ENCODE data around the gene ING5. TPM values are rescaled to one million over a fixed set of nuclear protein-coding genes. Genes with fewer than 3 reads are reported as not detected.

Gene ING5
- total RNA-seq, 2 experiments from 2014 or later: 41.0 to 43.8 TPM

DNA sequence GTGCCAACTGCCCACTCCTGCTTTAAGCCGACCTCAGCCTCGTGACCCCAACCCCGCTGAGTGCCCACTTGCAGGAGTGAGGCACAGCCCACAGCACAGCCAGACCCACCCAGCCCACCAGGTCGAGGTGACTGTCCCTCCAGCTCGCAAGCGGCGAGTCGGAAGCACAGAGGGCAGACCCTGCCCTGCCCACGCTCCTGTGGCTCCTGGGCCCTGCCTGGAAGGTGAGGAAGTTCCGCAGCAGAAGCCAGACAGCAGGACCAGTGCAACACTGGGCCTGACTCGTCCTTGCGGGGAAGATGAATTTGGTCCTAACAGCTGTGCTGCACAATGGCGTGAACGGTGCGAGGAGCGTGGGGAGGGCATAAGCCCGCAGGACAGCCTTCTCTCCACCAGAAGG, 25.2 kb upstream of the ING5 start:
- DNase-seq: no peak
- Mint-ChIP-seq H3K4me3 (no peak overlapping the region), H3K4me1 (ENCODE audit: low read depth) (peaks cover 3% of the 10 kb centered on the region), H3K27ac (no peak overlapping the region), H3K9me3 (no peaks in the 10 kb centered on the region), H3K36me3 (ENCODE audit: low read depth) (peaks cover 24% of the 10 kb centered on the region), H3K27me3 (ENCODE audit: low read depth) (no peaks in the 10 kb centered on the region)
- CTCF ChIA-PET: no interaction called here
- intact Hi-C loops (cut with micrococcal nuclease): no loop called here

DNA sequence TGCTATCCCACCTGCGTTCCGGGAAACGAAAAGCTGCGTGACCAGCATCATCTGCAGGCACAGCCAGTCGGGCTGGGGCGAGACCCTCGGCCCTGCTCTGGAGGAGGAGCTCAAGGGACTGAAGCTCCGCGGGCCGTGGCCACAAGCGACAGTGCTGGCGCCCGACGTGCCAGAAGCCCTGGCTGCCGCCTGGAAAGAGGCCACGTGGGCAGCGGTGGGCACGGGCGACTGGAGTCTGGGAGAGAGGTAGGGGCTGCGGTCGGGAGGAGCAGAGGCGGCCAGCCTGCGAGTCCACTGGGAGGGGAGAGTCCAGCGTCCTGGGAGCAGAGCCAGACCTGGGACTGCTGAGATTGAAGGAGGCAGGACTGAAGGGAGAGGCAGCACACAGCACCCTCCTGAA, 24.4 kb upstream of the ING5 start:
- Mint-ChIP-seq H3K36me3 (ENCODE audit: low read depth) (peaks cover 30% of the 10 kb centered on the region), H3K9me3 (no peaks in the 10 kb centered on the region), H3K27me3 (ENCODE audit: low read depth) (no peaks in the 10 kb centered on the region), H3K4me1 (ENCODE audit: low read depth) (peaks cover 3% of the 10 kb centered on the region), H3K4me3 (no peak overlapping the region), H3K27ac (no peak overlapping the region)
- intact Hi-C loops (cut with micrococcal nuclease): no loop called here
- DNase-seq: no peak
- CTCF ChIA-PET: no interaction called here

DNA sequence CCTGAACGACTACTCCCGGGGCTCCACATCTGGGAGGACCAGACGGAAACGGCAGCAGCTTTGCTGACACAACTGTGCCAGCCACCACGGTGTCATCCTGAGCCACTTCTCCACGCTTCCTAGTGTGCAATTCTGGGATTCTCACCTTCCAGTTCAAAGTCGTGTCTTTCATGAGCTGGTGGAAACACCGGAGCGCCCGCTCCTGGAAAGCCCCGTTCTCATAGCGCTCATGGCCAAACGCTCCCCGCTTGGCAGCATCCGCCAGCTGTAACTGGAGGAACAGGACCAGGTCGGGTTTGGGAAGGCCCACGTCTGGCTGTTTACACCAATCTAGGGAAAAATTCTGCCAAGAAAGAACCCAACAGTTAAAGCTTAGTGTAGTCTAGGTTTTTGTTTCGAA, 23.5 kb upstream of the ING5 start:
- CTCF ChIA-PET: interaction anchor here (1.3 kb wide), 1 partner anchor 23 kb away, joined by 3 read pairs; the partner anchor contains the start of gene ING5

DNA sequence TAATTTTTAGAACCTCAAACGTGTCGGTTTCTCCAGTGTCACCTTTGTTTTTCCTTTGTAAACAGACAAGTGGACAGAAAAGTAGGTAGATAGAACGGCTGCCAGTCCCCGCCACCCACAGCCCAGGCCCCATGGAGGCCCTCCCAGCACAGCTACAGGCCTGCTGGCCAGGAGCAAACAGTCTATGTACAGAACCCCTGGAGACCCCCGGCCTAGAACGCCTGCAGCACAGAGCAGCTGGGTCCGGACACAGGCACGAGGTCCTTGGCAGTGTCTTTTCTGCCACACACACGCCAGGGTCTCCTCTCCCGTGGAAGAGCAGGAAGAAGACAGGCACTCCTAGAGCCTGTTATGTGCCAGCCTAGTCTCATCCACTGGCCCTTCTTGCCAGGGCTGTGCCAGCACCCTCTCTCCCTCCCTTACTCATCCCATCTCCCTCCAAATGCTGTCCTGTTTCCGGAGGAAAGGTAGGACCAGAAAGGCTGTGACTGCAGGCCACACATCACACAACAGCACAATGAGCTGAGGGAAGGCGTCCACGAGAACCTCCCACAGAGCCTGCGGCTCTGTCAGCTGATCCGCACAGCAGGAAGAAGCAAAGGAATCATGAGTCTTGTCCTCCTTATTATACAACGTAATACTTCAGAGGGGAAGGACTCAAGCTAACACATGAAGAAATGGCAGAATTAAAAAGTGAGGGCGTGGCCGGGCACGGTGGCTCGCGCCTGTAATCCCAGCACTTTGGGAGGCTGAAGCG, 22.9 kb upstream of the ING5 start:
- peaks cover 3% of the 10 kb centered on the region for H3K4me1 Mint-ChIP-seq (ENCODE audit: low read depth)
- no peak overlapping the region for H3K27ac Mint-ChIP-seq
- intact Hi-C loops (cut with micrococcal nuclease): no loop called here
- H3K9me3 Mint-ChIP-seq: no peaks in the 10 kb centered on the region
- H3K4me3 Mint-ChIP-seq: no peak overlapping the region
- CTCF ChIA-PET: interaction anchor here (1.3 kb wide), 1 partner anchor 23 kb away, joined by 3 read pairs; the partner anchor contains the start of gene ING5
- no peak for DNase-seq
- no peaks in the 10 kb centered on the region for H3K27me3 Mint-ChIP-seq (ENCODE audit: low read depth)
- peaks cover 40% of the 10 kb centered on the region for H3K36me3 Mint-ChIP-seq (ENCODE audit: low read depth)

More for the DNA sequence above, 23.5 kb upstream of the ING5 start:
- H3K27me3 Mint-ChIP-seq (ENCODE audit: low read depth): no peaks in the 10 kb centered on the region
- H3K4me3 Mint-ChIP-seq: no peak overlapping the region
- intact Hi-C loops (cut with micrococcal nuclease): no loop called here
- H3K36me3 Mint-ChIP-seq (ENCODE audit: low read depth): peaks cover 34% of the 10 kb centered on the region
- no peak overlapping the region for H3K27ac Mint-ChIP-seq
- no peaks in the 10 kb centered on the region for H3K9me3 Mint-ChIP-seq
- no peak for DNase-seq
- peaks cover 3% of the 10 kb centered on the region for H3K4me1 Mint-ChIP-seq (ENCODE audit: low read depth)

DNA sequence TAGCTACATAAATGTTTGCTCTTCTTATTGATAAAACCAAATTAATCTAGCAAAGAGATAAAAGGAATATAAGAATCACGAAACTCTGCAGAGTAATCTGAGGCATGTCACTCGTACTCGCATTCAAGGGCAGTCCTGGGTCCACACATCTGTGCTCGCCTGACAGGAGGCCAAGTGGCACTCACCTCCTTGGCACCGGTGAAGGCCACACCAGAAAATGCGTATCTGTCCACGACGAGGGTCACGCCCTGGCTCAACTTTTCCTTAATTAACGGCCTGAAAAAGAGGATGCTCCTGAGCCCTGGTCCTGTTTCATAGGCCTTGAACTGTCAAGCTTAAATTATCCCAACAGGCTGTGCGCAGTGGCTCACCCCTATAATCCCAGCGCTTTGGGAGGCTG, 21.8 kb upstream of the ING5 start:
- CTCF ChIA-PET: no interaction called here
- intact Hi-C loops (cut with micrococcal nuclease): loop anchor here (10.0 kb wide), 1 partner anchor 535 kb away; the partner anchor contains the start of gene PASK
- peaks cover 7% of the 10 kb centered on the region for H3K4me1 Mint-ChIP-seq (ENCODE audit: low read depth)
- H3K9me3 Mint-ChIP-seq: no peaks in the 10 kb centered on the region
- peaks cover 46% of the 10 kb centered on the region for H3K36me3 Mint-ChIP-seq (ENCODE audit: low read depth)
- no peak for DNase-seq
- H3K27me3 Mint-ChIP-seq (ENCODE audit: low read depth): no peaks in the 10 kb centered on the region
- no peak overlapping the region for H3K27ac Mint-ChIP-seq
- no peak overlapping the region for H3K4me3 Mint-ChIP-seq

DNA sequence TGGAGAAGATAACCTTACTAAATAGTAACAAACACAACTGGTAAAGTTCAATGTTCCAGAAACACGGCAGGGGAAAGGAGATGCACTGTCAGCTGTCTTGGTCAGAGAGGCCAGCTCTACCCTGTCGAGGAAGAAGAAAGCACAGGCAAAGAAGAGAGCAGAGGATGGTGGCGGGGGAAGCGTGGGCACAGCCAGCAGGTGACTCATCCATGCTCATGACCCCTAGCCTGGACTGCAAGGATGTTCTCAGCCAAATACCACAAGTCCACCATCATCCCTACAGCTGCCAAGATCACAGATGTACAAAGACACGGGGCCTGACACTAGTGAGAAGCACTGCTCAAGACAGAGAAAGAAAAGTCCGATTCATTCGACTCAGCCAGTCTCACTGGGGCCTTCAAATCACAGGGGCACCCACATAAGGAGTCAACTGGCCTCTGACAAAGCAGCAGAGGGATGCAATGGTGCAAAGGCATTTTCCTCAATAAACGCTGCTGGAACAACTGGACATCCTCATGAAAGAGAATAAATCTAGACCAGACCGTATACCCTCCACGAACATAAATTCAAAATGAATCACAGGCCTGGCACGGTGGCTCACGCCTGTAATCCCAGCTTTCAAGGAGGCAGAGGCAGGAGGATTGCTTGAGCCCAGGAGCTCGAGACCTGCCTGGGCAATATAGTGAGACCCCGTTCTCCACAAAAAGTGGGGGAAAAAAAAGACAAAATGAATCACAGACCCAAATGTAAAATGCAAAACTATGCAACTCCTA, 20.8 kb upstream of the ING5 start:
- Mint-ChIP-seq H3K4me1 (ENCODE audit: low read depth) (peaks cover 15% of the 10 kb centered on the region), H3K36me3 (ENCODE audit: low read depth) (peaks cover 49% of the 10 kb centered on the region), H3K27ac (no peak overlapping the region), H3K27me3 (ENCODE audit: low read depth) (no peaks in the 10 kb centered on the region), H3K4me3 (no peak overlapping the region), H3K9me3 (no peaks in the 10 kb centered on the region)
- CTCF ChIA-PET: no interaction called here
- DNase-seq: no peak
- intact Hi-C loops (cut with micrococcal nuclease): loop anchor here (10.0 kb wide), 1 partner anchor 536 kb away; the partner anchor contains the start of gene PASK

DNA sequence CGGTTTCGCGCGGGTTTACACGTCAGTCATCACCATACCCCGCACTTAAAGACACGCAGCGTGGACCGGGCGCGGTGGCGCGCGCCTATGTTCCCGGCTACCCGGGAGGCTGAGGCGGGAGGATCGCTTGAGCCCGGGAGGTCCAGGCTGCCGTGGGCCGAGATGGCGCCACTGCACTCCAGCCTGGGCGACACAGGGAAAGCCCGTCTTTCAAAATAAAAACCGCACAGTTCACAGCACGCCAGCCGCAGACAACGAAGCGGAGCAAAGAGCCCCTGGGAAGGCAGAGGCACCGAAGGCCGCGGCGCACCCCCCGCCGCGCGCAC, 15.6 kb upstream of the ING5 start:
- Mint-ChIP-seq H3K4me1 (ENCODE audit: low read depth) (peaks cover 39% of the 10 kb centered on the region), H3K4me3 (peak overlapping the region; percentile 99), H3K27me3 (ENCODE audit: low read depth) (no peaks in the 10 kb centered on the region), H3K27ac (peak overlapping the region; percentile 87), H3K9me3 (no peaks in the 10 kb centered on the region), H3K36me3 (ENCODE audit: low read depth) (peaks cover 47% of the 10 kb centered on the region)
- intact Hi-C loops (cut with micrococcal nuclease): loop anchor here (1.0 to 10.0 kb wide), 10 partner anchors 15 to 585 kb away; partner anchors contain the start of genes ATG4B, FARP2, HDLBP and PASK
- DNase-seq: peak; percentile 24
- CTCF ChIA-PET: interaction anchor here (0.9 to 1.6 kb wide), 2 partner anchors 16 to 371 kb away, joined by 3 to 8 read pairs; partner anchors contain the start of gene ING5

DNA sequence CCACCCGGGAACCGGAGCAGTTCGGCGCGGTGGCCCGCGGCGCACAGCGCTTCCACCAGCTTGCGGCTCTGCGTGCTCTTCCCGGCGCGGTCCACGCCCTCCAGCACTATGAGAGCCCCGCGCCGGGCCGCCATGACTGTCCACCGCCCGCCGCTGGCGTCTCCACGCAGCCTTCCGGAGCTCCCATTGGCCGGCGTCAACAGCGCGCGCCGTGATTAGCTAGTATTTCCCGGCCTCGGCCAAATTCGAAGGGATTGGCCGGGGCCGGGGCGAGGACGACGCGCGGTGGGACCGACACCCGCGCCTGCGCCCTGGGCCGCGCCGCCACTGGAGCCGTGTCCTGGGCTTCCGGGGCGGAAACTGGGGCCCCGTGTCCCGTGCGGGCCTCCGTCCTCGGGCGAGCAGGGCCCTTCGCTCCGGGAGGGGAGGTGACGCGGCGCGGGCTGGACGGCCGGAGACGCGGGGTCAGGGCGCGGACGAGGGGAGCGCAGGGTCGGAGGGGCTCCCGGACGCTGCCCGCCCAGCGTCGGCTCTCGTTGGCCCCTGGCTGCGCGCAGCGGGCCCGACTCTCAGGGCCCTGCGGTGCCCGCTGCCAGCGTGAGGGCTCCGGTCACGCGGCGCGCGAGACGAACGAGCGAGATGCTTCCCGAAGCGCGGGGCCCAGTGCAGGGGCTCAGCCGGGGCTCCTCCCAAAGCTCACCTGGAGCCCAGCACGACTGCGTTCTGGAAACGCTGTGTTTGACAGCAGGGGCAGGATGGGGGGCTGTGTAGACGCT, 15.0 kb upstream of the ING5 start, which contains the start of gene DTYMK:
DTYMK (minus strand) TSS at position 166 of the 776 bp plus-strand sequence; CDS start at position 134, 32 bp downstream.
- H3K4me1 Mint-ChIP-seq (ENCODE audit: low read depth): peaks cover 39% of the 10 kb centered on the region
- H3K9me3 Mint-ChIP-seq: no peaks in the 10 kb centered on the region
- CTCF ChIA-PET: interaction anchor here (0.9 to 1.6 kb wide), 3 partner anchors 15 to 372 kb away, joined by 3 to 8 read pairs (median 3); partner anchors contain the start of gene ING5
- DNase-seq: peak; percentile 97
- no peaks in the 10 kb centered on the region for H3K27me3 Mint-ChIP-seq (ENCODE audit: low read depth)
- peaks cover 44% of the 10 kb centered on the region for H3K36me3 Mint-ChIP-seq (ENCODE audit: low read depth)
- peak within 1 kb of the TSS; percentile 99 for H3K4me3 Mint-ChIP-seq
- H3K27ac Mint-ChIP-seq: peak within 1 kb of the TSS; percentile 94
- intact Hi-C loops (cut with micrococcal nuclease): loop anchor here (1.0 to 10.0 kb wide), 10 partner anchors 14 to 586 kb away; partner anchors contain the start of genes ATG4B, FARP2, HDLBP and PASK

DNA sequence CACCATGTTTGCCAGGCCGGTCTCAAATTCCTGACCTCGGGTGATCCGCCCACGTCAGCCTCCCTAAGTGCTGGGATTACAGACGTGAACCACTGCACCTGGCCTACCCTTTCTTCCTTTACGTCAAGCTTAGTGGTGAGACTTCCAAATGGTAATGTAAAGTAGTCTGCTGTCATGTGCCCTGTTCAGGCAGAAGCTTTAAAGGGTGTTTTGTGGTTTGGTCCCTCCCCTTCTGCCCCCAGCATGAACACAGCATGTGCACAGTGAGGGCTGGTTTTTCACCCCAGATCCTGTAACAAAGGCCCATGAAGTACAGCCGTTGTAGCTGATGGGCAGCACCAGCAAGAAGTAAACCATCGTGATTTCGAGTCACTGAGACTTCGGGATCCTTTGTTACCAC, 12.5 kb upstream of the ING5 start:
- CTCF ChIA-PET: interaction anchor here (0.7 to 2.0 kb wide), 6 partner anchors 12 to 189 kb away, joined by 3 to 5 read pairs (median 3); partner anchors contain the start of genes D2HGDH and ING5
- Mint-ChIP-seq H3K4me1 (ENCODE audit: low read depth) (peaks cover 39% of the 10 kb centered on the region), H3K27me3 (ENCODE audit: low read depth) (no peaks in the 10 kb centered on the region), H3K9me3 (no peaks in the 10 kb centered on the region), H3K36me3 (ENCODE audit: low read depth) (peaks cover 37% of the 10 kb centered on the region), H3K4me3 (peak overlapping the region; percentile 49), H3K27ac (peak overlapping the region; percentile 24)
- no peak for DNase-seq
- intact Hi-C loops (cut with micrococcal nuclease): loop anchor here (5.0 to 10.0 kb wide), 4 partner anchors 278 to 545 kb away; partner anchors contain the start of genes FARP2, HDLBP, PASK and SEPTIN2

DNA sequence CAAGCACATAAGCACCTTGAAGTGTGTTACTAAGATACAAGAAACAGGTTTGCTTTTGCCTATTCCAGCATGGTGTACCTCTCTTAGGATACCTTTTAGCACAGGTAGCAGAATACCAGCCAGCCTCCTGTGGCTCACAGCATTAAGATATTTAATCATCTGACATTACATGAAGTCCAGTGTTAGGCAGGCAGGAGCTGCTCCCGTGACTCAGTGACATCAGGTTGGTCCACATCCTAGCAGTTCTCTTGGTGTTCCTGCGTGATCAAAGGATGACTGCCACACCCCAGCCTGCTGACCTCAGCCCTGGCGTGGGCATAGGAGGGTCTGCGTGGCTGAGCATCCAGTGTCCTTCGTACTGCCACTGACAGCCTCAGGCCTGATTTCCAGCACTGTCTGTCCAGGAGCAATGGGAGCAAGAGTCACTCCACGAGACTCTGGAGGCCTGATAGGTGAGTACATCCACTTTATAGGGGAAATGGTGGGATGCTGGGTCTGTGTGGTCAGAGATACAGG, 11.6 kb upstream of the ING5 start:
- CTCF ChIA-PET: interaction anchor here (0.6 kb wide), 1 partner anchor 191 kb away, joined by 3 read pairs; no protein-coding TSS in a partner anchor
- intact Hi-C loops (cut with micrococcal nuclease): no loop called here
- no peak overlapping the region for H3K4me3 Mint-ChIP-seq
- H3K27ac Mint-ChIP-seq: no peak overlapping the region
- no peak for DNase-seq
- no peaks in the 10 kb centered on the region for H3K9me3 Mint-ChIP-seq
- H3K27me3 Mint-ChIP-seq (ENCODE audit: low read depth): no peaks in the 10 kb centered on the region
- peaks cover 37% of the 10 kb centered on the region for H3K36me3 Mint-ChIP-seq (ENCODE audit: low read depth)
- H3K4me1 Mint-ChIP-seq (ENCODE audit: low read depth): peaks cover 37% of the 10 kb centered on the region

DNA sequence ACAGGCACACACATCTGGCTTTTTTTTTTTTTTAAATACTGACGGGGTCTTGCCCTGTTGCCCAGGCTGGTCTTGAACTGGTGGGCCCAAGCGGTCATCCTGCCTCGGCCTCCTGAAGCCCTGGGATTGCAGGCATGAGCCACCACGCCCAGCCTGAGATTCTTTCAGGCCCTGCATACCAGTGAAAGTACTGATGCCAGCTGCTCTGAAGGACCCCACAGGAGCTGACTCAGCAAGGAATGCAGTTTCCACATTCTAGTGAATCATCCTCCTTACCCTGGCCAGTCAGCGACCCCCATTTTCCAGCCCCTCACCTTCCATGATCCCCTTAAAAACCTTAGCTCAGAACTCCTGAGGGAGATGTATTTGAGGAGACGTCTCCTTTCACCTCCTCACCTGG, 9.4 kb upstream of the ING5 start:
- CTCF ChIA-PET: interaction anchor here (2.0 kb wide), 1 partner anchor 186 kb away, joined by 4 read pairs; no protein-coding TSS in a partner anchor
- H3K9me3 Mint-ChIP-seq: no peaks in the 10 kb centered on the region
- H3K36me3 Mint-ChIP-seq (ENCODE audit: low read depth): peaks cover 36% of the 10 kb centered on the region
- intact Hi-C loops (cut with micrococcal nuclease): no loop called here
- no peak for DNase-seq
- no peak overlapping the region for H3K27ac Mint-ChIP-seq
- peaks cover 28% of the 10 kb centered on the region for H3K4me1 Mint-ChIP-seq (ENCODE audit: low read depth)
- H3K27me3 Mint-ChIP-seq (ENCODE audit: low read depth): no peaks in the 10 kb centered on the region
- no peak overlapping the region for H3K4me3 Mint-ChIP-seq

Data from activated naive CD4-positive, alpha-beta T cell treated with anti-CD3 and anti-CD28 coated beads for 36 hours (primary cell).